HG02763 (cell line): ENCODE results near the gene PEPD.
A peak's percentile ranks its signal among the peaks of the same experiment; 100 is the strongest.
"Not testable (repeated sequence)": the region's sequence is repeated elsewhere in the genome, so short reads cannot be mapped to it uniquely, and the experiment has no call there.

Experiments
- ATAC-seq: cut with Tn5 transposase; IDR thresholded peaks from one replicate; pipeline ENCODE4 v1.9.1; 2021; ENCODE audit warnings: mild to moderate bottlenecking, moderate library complexity; ENCODE audit not compliant: unreplicated experiment

PEPD gene

GRCh38 chr19:33521480-33522370, at the start of gene PEPD:
TSS of gene PEPD (minus strand) at chr19:33521791. CDS start at chr19:33521760, 31 bp downstream.
- peak; percentile 88 for ATAC-seq

DNA sequence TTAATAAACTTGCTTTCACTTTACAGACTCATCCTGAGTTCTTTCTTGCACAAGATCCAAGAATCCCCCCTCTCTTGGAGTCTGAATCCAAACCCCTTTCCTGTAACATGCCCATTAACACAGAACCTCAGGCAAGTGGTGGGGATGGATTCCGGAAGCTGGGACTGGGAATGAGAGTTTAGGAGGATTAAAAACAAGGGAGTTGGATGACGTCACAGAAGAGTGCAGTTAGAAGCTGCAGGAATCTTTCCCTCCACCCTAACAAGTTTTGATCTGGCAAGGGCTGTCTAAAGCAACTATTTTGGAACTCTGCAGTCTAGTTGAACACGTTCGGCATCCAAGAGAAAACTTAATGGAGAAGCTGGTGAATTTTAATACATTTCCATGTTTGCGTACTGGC, 48.2 kb upstream of the PEPD start:
- no peak for ATAC-seq

DNA sequence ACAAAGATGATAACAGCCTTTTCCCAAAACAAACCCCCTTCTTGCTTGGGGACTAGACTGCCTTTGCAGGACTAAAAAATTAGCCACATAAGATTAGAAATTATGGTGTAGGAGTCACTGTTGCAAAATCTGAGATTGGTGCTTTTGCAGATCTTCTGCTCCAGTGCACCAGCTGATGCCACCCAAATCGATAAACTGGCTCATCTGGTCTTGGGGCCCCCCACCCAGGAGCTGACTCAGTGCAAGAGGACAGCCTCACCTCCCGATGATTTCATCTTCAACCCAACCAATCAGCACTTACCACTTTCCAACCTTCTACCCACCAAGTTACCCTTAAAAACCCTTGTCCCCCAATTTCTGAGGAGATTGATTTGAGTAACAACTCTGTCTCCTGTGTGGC, 47.1 kb upstream of the PEPD start:
- no peak for ATAC-seq

GRCh38 chr19:33564836-33565338, 43.3 kb upstream of the PEPD start:
- ATAC-seq = no peak

DNA sequence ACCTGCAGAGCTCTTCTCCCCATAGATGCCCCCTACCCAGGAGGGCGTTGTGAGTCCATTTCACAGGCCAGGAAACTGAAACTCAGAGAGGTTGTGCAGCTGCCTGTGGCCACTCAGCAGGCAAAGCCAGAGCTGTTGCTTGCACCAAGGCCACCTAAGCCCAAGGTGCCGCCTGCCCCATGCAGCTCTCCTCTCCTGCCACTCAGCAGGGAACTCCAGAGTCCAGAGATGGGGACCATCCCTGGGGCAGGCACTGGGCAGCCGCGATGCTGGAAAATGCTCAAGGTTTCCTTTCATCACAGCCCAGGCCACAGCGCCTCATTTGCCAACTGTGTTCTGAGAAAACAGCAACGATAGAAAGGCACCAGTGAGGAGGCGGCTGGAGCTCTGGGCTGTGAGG, 41.0 kb upstream of the PEPD start:
- no peak for ATAC-seq

GRCh38 chr19:33561666-33562065, 40.1 kb upstream of the PEPD start:
- not testable (repeated sequence) for ATAC-seq

DNA sequence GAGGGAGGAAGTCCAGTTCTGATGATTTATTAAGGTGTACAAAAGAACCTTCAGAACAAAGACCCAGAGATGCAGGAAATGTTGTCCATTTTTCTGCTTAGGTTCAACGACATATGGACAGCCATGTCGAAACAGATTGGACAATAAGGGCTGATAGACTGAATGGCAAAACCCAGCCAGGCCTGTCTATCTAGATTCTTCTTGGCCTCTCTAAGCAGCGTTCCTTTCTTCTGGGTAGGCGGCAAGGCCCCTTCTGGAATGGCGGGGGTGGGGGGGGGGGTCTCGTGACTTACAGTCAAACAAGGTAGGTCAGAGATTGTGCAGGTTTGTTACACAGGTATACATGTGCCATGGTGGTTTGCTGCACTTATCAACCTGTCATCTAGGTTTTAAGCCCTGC, 39.7 kb upstream of the PEPD start:
- ATAC-seq = no peak

DNA sequence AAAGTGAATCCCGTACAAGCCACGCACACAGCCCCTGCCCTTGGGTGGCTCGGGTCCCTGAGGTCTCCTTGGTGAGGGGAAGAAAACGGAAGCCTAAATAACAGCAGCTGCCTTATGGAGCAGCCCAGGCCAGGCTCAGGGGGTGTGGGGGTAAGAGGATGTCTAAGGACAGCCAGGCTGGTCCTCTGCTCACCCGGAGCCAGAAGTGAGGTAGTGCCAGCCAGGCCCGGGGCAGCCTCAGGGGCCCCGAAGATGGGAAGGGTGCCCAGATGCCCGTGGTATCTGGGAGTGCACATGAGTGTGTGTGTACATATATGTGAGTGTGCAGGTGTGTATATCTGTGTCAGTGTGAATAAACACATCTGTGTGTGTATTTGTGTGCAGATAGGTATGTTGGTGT, 38.4 kb upstream of the PEPD start:
- ATAC-seq = no peak

DNA sequence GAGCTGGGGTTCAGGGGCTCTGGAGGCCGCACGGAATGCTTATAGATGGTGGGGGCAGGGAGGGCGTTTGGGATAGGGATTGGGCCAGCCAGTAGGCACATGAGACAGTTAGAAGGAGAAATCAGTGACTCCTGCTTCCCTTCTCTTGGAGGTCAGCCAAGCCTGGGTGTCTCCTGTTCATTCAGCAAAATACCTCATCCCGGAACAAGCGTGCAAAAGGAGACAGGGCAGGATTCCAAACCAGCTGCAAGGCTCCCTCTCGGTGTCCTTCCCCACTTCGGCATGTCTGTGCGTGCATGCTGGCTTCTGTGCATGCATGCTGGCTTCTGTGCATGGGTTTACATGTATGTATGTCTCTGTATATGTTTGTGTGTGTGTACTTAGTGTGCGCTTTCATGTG, 37.3 kb upstream of the PEPD start:
- no peak for ATAC-seq

DNA sequence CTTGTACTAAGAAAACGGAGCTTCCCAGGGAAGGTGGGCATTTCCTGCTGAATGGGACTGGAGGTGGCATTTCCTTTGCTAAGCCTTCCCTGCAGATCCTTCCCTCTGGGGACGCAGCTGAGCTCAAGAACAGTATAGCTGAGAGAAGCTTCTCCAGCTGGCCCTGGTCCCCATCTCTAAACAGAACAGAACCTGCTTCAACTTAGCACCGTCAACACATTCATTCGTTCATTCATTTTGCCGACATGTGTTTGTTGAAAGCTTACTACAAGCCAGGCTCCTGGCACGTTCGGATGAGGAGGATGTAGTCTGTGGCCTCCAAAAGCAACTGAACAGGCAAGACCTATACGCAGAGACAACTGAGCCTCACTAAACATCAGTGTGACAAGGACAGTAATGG, 36.6 kb upstream of the PEPD start:
- no peak for ATAC-seq

DNA sequence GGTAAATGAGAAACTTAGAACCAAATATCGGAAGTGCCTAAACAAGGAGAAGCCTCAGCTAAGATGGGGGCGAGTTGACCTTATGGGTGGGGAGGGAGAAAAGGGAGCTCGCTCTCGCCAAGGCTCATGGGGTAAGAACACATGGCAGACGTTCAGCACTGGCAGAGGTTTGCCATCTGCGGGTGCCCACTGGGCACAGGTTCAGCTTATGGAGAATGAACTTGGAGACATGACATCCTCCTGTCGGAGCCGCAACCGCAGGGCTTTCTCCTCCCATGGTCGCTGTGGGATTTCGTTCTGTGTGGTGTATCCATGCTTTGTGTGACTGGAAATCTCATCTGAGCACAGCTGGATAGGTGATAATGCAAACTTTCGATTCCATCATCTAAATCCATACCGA, 36.1 kb upstream of the PEPD start:
- no peak for ATAC-seq

GRCh38 chr19:33557196-33557595, 35.6 kb upstream of the PEPD start:
- ATAC-seq = no peak

- no peak for ATAC-seq
Measured at GRCh38 chr19:33556261-33556660, 34.7 kb upstream of the PEPD start.

- ATAC-seq = not testable (repeated sequence)
Measured at GRCh38 chr19:33555726-33556125, 34.1 kb upstream of the PEPD start.

DNA sequence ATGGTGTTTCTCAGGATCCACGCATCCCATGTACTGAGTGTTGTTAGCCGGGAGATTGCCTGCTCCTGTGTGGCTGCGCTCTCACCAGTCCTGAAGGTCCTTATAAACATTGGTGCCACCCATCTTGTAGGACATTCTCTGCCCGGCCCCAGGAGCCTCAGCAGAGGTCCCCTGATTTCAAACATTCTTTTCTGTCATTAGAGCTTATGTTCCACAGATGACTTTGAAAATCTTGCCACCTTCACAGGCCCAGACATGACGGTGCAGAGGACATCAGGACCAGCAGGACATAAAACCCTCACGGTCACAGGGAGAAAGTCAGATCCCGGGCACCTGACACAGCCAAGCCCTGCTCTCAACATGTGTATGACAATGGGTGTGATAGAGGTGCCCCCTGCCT, 33.2 kb upstream of the PEPD start:
- no peak for ATAC-seq

DNA sequence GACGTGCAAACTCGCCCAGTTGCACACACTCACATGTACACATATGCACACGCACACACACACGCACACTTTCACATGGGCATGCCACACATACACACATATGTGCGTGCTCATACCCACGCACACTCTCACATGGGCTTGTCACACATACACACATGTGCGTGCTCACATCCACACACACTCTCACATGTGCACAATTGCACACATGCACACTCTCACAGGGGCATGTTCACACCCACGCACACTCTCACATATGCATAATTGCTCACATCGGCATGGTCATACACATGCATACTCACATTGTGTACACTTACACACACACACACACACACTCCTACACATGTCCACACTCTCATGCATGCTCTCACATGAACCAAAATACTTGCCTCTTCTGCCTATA, 32.8 kb upstream of the PEPD start:
- no peak for ATAC-seq

DNA sequence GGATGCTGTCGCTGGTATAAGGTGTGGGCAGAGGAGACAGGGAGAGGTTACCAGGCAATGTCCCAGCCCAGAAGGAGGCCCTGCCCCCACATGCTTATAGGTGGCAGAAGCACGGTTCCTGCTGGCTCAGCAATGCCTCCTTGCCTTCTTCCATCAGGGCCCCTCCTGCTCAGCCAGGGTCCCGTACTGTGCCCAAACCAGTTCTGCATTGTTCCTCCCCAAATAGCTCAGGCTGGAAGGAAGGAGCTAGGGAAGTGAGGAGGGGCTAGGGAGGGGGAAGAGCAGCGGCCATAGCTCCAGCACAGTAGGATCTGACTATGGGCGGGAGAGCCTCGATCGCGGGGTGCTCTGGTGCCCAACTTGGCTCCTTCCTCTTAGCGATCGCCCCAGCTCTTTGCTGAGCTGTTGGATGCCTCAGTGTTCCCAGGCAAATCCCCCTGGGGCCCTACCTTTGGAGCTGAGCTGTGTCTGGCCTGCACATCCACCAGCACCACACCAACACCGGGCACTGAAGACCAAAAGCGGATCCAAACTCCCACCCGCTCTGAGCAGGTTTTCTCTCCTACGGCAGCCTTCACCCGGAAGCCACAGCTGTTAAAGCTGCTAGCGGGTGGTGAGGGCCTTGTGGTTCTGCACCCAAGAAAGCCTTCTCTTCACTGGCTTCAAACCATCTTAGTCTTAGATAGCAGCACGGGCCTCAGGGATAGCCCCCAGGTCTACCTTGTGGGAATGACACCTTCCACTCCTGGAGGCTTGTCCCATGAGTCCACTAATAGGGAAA, 32.1 kb upstream of the PEPD start:
- ATAC-seq = no peak

- no peak for ATAC-seq
Measured at GRCh38 chr19:33552928-33553279, 31.3 kb upstream of the PEPD start.

DNA sequence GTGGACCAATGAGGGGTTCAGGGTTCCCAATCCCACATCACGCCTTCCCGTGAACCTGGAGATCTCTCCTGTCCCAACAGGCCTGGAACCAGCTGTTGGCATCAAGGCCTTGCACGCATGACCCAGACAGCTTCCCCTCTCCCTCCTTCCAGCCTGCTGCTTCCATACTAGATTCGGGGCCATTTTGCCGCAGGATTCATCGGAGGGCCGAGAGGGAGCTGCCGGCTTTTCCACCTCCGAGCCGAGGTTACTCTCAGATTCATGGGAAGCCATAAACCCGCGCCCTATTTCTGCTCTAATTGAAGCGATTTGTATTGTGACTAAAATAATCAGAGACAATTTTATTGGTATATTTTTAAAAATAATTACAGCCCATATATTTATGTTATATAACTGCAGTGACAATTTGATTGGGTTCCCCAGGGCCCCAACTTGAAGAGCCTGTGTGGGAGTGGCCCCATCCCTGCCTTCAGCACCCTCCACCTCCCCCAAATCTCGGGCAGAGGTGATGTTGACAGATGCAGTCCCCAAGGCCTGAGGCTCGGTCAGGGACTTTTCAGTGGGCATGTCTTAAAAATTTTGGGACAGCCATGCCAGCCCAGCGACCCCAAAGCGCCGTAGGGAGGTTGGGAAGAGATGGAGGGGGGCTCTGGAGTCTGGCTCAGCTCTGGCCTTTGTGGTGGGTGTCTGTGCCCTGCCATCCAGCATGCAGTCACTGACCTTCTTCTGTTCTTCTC, 30.8 kb upstream of the PEPD start:
- no peak for ATAC-seq

GRCh38 chr19:33551676-33552075, 30.1 kb upstream of the PEPD start:
- ATAC-seq = no peak

GRCh38 chr19:33550768-33551167, 29.2 kb upstream of the PEPD start:
- ATAC-seq = no peak
